ENCODE results near the gene FBXL15.

- TF ChIP-seq, protein P1, sequence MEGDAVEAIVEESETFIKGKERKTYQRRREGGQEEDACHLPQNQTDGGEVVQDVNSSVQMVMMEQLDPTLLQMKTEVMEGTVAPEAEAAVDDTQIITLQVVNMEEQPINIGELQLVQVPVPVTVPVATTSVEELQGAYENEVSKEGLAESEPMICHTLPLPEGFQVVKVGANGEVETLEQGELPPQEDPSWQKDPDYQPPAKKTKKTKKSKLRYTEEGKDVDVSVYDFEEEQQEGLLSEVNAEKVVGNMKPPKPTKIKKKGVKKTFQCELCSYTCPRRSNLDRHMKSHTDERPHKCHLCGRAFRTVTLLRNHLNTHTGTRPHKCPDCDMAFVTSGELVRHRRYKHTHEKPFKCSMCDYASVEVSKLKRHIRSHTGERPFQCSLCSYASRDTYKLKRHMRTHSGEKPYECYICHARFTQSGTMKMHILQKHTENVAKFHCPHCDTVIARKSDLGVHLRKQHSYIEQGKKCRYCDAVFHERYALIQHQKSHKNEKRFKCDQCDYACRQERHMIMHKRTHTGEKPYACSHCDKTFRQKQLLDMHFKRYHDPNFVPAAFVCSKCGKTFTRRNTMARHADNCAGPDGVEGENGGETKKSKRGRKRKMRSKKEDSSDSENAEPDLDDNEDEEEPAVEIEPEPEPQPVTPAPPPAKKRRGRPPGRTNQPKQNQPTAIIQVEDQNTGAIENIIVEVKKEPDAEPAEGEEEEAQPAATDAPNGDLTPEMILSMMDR (IDR thresholded peaks at IDR 0.05), result no peak
- no peak for TF ChIP-seq EZH2 (IDR thresholded peaks at IDR 0.05; ENCODE audit: borderline replicate concordance, insufficient read depth, low read depth, low read length, poor library complexity, severe bottlenecking)
Observed at GRCh38 chr10:102416283-102416682, 4.4 kb upstream of the FBXL15 start.

Data from B cell (primary cell).